AG04449 (cell line): ENCODE measurements around the gene NAV2.

ENCODE experiments used
- CTCF ChIA-PET: fragments of 350-600 bp; formaldehyde crosslinking; extraction: SDS; loops from one replicate; lab custom pipeline; 2021; ENCODE audit warnings: antibody characterized with exemption; lab: Yijun Ruan, JAX
- POLR2A ChIA-PET: fragments of 400-600, 350-600 bp; formaldehyde crosslinking; extraction: SDS; loops from one replicate; lab custom pipeline; 2020; ENCODE audit warnings: antibody characterized with exemption, inconsistent platforms; lab: Yijun Ruan, JAX
- DNase-seq: peaks from one replicate; pipeline ENCODE4 v3.0.0-alpha.2; 2010; ENCODE audit warnings: low read depth, low spot score
- H3K4me3 ChIP-seq: 2 replicates; pipeline ENCODE4 v1.5.1; 2011; ENCODE audit warnings: low read depth, mild to moderate bottlenecking, control low read depth, low read length
- TF ChIP-seq, protein P1 (sequence below): IDR thresholded peaks from one replicate; pipeline ENCODE4 v1.5.1; 2011; ENCODE audit warnings: mild to moderate bottlenecking, moderate library complexity, low read length, control low read depth, inconsistent platforms; ENCODE audit not compliant: insufficient read depth; ENCODE audit errors: missing control alignments

Gene NAV2

DNA sequence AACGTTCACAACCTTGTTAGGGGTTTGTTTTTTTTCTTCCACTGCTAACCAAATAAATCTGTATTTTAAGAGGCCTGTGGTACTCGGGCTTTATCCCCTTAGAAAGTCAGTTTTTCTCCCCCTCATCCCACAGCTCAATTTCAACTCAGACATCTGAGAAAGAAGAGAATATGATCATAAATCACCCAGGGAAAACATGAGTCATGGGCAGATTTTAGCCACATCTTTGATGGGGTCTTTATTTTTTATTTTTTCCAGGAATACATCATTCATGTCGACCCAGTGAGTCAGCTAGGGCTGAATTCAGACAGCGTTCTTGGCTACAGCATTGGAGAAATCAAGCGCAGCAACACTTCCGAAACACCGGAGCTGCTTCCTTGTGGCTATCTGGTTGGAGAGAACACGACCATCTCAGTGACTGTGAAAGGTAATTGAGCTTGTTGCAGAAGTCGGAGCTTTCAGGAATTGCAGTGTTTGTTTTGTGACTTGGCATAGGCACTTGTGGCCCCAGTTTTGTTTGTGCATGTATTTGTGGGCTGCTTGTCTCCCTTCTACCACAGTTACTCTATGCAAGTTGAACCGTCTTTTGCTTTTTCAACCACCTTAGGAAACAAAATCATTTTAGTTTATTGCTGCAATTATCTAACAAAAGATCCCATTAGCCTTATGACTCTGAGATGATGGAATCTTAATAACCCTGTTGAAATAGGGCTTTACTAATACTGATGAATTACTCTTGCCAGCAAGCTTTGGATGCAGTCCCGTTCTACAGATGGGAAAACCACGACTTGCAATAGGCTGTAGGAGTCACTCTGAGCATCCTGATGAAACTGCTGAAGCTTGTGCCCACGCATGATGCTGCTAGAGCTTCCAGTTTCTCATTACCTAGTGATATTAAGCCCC is 384.9 kb downstream of the NAV2 start:
- TF ChIP-seq, protein P1, sequence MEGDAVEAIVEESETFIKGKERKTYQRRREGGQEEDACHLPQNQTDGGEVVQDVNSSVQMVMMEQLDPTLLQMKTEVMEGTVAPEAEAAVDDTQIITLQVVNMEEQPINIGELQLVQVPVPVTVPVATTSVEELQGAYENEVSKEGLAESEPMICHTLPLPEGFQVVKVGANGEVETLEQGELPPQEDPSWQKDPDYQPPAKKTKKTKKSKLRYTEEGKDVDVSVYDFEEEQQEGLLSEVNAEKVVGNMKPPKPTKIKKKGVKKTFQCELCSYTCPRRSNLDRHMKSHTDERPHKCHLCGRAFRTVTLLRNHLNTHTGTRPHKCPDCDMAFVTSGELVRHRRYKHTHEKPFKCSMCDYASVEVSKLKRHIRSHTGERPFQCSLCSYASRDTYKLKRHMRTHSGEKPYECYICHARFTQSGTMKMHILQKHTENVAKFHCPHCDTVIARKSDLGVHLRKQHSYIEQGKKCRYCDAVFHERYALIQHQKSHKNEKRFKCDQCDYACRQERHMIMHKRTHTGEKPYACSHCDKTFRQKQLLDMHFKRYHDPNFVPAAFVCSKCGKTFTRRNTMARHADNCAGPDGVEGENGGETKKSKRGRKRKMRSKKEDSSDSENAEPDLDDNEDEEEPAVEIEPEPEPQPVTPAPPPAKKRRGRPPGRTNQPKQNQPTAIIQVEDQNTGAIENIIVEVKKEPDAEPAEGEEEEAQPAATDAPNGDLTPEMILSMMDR: no peak
- DNase-seq: peak; percentile 88
- POLR2A ChIA-PET: interaction anchor here (0.7 to 3.3 kb wide), 6 partner anchors 9 to 144 kb away, joined by 3 to 28 read pairs (median 4); no protein-coding TSS in a partner anchor
- CTCF ChIA-PET: interaction anchor here (0.9 to 8.6 kb wide), 8 partner anchors 14 to 512 kb away, joined by 3 to 121 read pairs (median 6); no protein-coding TSS in a partner anchor
- H3K4me3 ChIP-seq: no peak overlapping the region

DNA sequence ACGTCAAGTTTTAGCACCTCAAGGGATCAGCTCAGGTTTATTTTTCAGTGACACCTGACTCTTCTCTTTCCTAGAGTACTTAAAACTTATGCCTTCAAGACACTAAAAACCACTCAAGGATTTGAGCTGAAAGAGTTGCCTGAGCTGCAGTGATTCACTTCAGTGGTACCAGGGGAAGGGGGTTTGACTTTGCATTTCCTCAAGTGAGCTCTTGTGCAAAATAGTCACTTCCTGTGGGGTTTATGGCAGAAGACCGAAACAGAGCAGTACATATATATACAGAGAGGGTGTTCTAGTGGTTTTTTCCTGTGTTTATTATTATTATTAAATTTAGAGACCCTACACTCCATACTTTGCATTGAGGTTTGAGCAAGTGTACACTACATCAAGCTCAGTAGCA is 386.9 kb downstream of the NAV2 start:
- POLR2A ChIA-PET: interaction anchor here (3.3 kb wide), 1 partner anchor 12 kb away, joined by 28 read pairs; no protein-coding TSS in a partner anchor
- H3K4me3 ChIP-seq: no peak overlapping the region
- CTCF ChIA-PET: interaction anchor here (4.2 to 8.6 kb wide), 3 partner anchors 12 to 147 kb away, joined by 20 to 121 read pairs (median 21); no protein-coding TSS in a partner anchor
- TF ChIP-seq, protein P1: no peak
- DNase-seq: no peak

DNA sequence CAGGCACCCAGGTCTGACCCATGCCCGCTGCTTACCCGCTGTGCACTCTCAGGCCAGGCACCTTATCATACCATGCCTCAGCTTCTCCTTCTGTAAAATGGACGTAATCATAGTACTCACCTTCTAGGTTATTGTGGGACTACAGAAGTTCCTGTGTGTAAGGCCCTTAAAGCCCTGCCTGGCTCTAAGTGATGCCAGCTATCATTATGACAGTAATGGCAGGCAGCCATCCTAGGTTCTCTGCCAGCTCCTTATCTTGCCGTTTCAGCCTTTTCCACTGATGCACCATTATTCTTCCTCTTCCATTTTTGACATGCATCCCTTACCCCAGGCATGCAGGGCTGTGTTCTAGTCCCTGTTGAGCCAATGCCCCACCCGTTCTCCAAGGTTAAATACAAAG is 389.8 kb downstream of the NAV2 start:
- TF ChIP-seq, protein P1: no peak
- no peak for DNase-seq
- POLR2A ChIA-PET: no interaction called here
- no peak overlapping the region for H3K4me3 ChIP-seq
- CTCF ChIA-PET: interaction anchor here (1.2 to 8.6 kb wide), 2 partner anchors 9 to 152 kb away, joined by 3 to 121 read pairs; no protein-coding TSS in a partner anchor

DNA sequence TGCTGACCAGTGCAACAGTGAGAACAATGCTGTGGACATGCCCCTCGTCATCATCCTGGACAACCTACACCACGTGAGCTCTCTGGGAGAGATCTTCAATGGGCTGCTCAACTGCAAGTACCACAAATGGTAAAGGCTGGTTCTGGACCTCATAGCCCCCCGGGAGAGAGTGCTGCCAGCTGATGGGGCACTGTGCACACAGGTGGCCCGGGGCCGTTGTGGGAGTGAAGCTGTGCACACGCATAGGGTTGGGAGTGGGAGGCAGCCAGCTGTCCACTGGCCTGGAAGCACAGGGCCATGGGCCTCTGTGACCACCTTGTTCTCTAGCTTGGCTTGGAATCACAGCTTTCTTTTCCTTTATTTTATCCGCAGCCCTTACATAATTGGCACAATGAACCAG is 390.6 kb downstream of the NAV2 start:
- ChIA-PET CTCF (interaction anchor here (0.6 to 8.6 kb wide), 5 partner anchors 8 to 200 kb away, joined by 3 to 121 read pairs (median 3); no protein-coding TSS in a partner anchor), POLR2A (no interaction called here)
- no peak for DNase-seq
- TF ChIP-seq, protein P1: no peak
- H3K4me3 ChIP-seq: no peak overlapping the region

DNA sequence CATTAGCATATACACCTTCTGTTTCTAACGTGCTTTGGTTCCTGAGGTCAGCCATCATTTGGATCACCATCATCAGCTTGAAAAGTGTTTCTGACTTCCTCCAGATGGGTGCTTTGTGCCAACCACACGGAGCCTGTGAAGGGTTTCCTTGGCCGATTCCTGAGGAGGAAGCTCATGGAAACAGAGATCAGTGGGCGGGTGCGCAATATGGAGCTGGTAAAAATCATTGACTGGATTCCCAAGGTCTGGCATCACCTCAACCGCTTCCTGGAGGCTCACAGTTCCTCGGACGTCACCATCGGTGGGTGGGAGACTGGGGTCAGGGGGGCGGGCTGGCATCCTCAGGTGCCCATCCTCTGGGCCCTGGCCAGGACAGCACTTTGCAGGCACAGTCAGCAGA is 392.8 kb downstream of the NAV2 start:
- ChIA-PET CTCF (interaction anchor here (0.7 to 2.3 kb wide), 6 partner anchors 12 to 246 kb away, joined by 3 to 8 read pairs (median 4); no protein-coding TSS in a partner anchor), POLR2A (no interaction called here)
- no peak overlapping the region for H3K4me3 ChIP-seq
- DNase-seq: no peak
- TF ChIP-seq, protein P1: no peak
